Sigmoid colon (tissue), 7 donors: ENCODE data around the gene FCN2. TPM values are rescaled to one million over a fixed set of nuclear protein-coding genes. Genes with fewer than 3 reads are reported as not detected.

ENCODE experiments used
- DNase-seq: peaks from one replicate; pipeline ENCODE4 v3.0.0-alpha.2; 2019
- H3K27ac ChIP-seq, 4 donors: fragments of 200-600 bp; sonication (generic); one replicate each; pipeline ENCODE4 v1.5.1; 2016 to 2019; ENCODE audit warnings: mild to moderate bottlenecking in 1 of 4
- H3K27me3 ChIP-seq, 3 donors: fragments of 200-600 bp; sonication (generic); one replicate each; pipeline ENCODE4 v1.5.1; 2019; ENCODE audit warnings: mild to moderate bottlenecking in 1 of 3
- H3K36me3 ChIP-seq, 4 donors: fragments of 200-600 bp; sonication (generic); one replicate each; pipeline ENCODE4 v1.5.1; 2016 to 2019
- H3K4me1 ChIP-seq, 4 donors: fragments of 200-600 bp; sonication (generic); one replicate each; pipeline ENCODE4 v1.5.1; 2017 to 2019
- H3K4me3 ChIP-seq, 4 donors: fragments of 200-600 bp; sonication (generic); one replicate each; pipeline ENCODE4 v1.5.1; 2017 to 2019; ENCODE audit warnings: mild to moderate bottlenecking in 2 of 4, moderate library complexity in 1 of 4
- H3K9me3 ChIP-seq, 4 donors: fragments of 200-600 bp in 3 of 4; sonication (generic) in 3 of 4; one replicate each; pipeline versions ENCODE4 v1.5.1 to v1.6.1; 2013 to 2019
- CTCF ChIP-seq, 4 experiments: fragments of 450-650 bp in 3 of 4; fragments of 200-600 bp in 1 of 4; IDR thresholded peaks; one replicate each; pipeline ENCODE4 v1.5.1; 2016 to 2019; ENCODE audit warnings: antibody characterized with exemption in 4 of 4, mild to moderate bottlenecking in 3 of 4, moderate library complexity in 2 of 4
- EP300 ChIP-seq, 4 donors: sonication (generic); formaldehyde crosslinking; IDR thresholded peaks; one replicate each; pipeline ENCODE4 v1.6.1; 2017; ENCODE audit warnings: antibody characterized with exemption in 4 of 4
- POLR2A ChIP-seq, 2 donors: fragments of 450-650 bp; IDR thresholded peaks; one replicate each; pipeline ENCODE4 v1.6.1; 2016; ENCODE audit warnings: antibody characterized with exemption in 2 of 2, mild to moderate bottlenecking in 2 of 2, moderate library complexity in 2 of 2
- POLR2AphosphoS5 ChIP-seq, 4 donors: sonication (generic); formaldehyde crosslinking; IDR thresholded peaks; one replicate each; pipeline ENCODE4 v1.6.1; 2017; ENCODE audit warnings: antibody characterized with exemption in 4 of 4
- WGBS, 2 donors: extraction: QIAGEN DNeasy Blood & Tissue Kit; methylation state at CpG; one replicate each; pipeline ENCODE4 v1.1.7; 2013; 5-methylcytosine and 5-hydroxymethylcytosine counted together
- intact Hi-C: fragments of 100-400 bp; cut with DNase I; formaldehyde crosslinking; loops from one replicate; pipeline ENCODE4 v1.15.1; 2023
- polyA plus RNA-seq, 3 donors: library from polyadenylated mRNA; stranded (reverse); fragments of 200-250 nt; gene quantifications; one replicate each; pipeline ENCODE4 v1.2.3, GENCODE V29; 2013
- total RNA-seq, 4 donors: library from RNA; depleted of rRNA; stranded (reverse); fragments of >200 nt; gene quantifications; one replicate each; pipeline ENCODE4 v1.1.0, GENCODE V29; 2016
- donor health status: healthy with polysubstance abuse.
- donor health status: Bipolar disorder and iron deficiency.
- donor health status: healthy.

Gene FCN2
- total and polyA plus RNA-seq, 7 donors = 0.12 TPM; not detected in 6

- Histone ChIP-seq H3K4me1 (no peaks in the 10 kb centered on the region), H3K27ac (no peak overlapping the region), H3K9me3 (no peaks in the 10 kb centered on the region), H3K36me3 (no peaks in the 10 kb centered on the region), H3K4me3 (no peak overlapping the region), H3K27me3 (peaks cover 0 to 19% (median 0%) of the 10 kb centered on the region in 3 donors)
- 62 to 64% methylated on average over 1 of the region's 1 CpG for WGBS, 2 donors
- TF ChIP-seq POLR2AphosphoS5 (IDR thresholded peaks at IDR 0.05) = no peak
- TF ChIP-seq CTCF (IDR thresholded peaks at IDR 0.05) = no peak
- no peak for TF ChIP-seq EP300 (IDR thresholded peaks at IDR 0.05)
- no peak for TF ChIP-seq POLR2A (IDR thresholded peaks at IDR 0.05)
- intact Hi-C loops = no loop called here
- DNase-seq = no peak
Observed at GRCh38 chr9:134875371-134875770, 5.2 kb upstream of the FCN2 start.

GRCh38 chr9:134877541-134877940 is 3.1 kb upstream of the FCN2 start:
- no peak for TF ChIP-seq CTCF (IDR thresholded peaks at IDR 0.05)
- no peak for TF ChIP-seq EP300 (IDR thresholded peaks at IDR 0.05)
- Histone ChIP-seq H3K9me3 (no peaks in the 10 kb centered on the region), H3K36me3 (no peaks in the 10 kb centered on the region), H3K4me1 (no peaks in the 10 kb centered on the region), H3K27ac (no peak overlapping the region), H3K27me3 (peaks cover 0 to 6% (median 0%) of the 10 kb centered on the region in 3 donors), H3K4me3 (no peak overlapping the region)
- 75 to 87% methylated on average over 4 of the region's 4 CpGs for WGBS, 2 donors
- no peak for DNase-seq
- intact Hi-C loops = no loop called here

- H3K9me3 ChIP-seq = no peaks in the 10 kb centered on the region
- TF ChIP-seq POLR2A (IDR thresholded peaks at IDR 0.05) (no peak), EP300 (IDR thresholded peaks at IDR 0.05) (no peak), POLR2AphosphoS5 (IDR thresholded peaks at IDR 0.05) (no peak), CTCF (IDR thresholded peaks at IDR 0.05) (no peak)
- H3K27ac ChIP-seq = no peak overlapping the region
- peaks cover 0 to 6% (median 0%) of the 10 kb centered on the region in 3 donors for H3K27me3 ChIP-seq
- no peak for DNase-seq
- no peak overlapping the region for H3K4me3 ChIP-seq
- intact Hi-C loops = no loop called here
- no peaks in the 10 kb centered on the region for H3K36me3 ChIP-seq
- H3K4me1 ChIP-seq = no peaks in the 10 kb centered on the region
- WGBS, 2 donors = 82 to 90% methylated on average over 13 of the region's 13 CpGs
Observed at GRCh38 chr9:134879664-134880483, 736 bp upstream of the FCN2 start.

GRCh38 chr9:134881313-134881670 is 682 bp downstream of the FCN2 start:
- H3K27me3 ChIP-seq = peaks cover 0 to 6% (median 0%) of the 10 kb centered on the region in 3 donors
- no peaks in the 10 kb centered on the region for H3K9me3 ChIP-seq
- H3K4me1 ChIP-seq = no peaks in the 10 kb centered on the region
- 89 to 92% methylated on average over 13 of the region's 13 CpGs for WGBS, 2 donors
- no peak overlapping the region for H3K4me3 ChIP-seq
- no peaks in the 10 kb centered on the region for H3K36me3 ChIP-seq
- no peak overlapping the region for H3K27ac ChIP-seq
- no peak for TF ChIP-seq CTCF (IDR thresholded peaks at IDR 0.05)
- TF ChIP-seq POLR2AphosphoS5 (IDR thresholded peaks at IDR 0.05) = no peak
- TF ChIP-seq POLR2A (IDR thresholded peaks at IDR 0.05) = no peak
- TF ChIP-seq EP300 (IDR thresholded peaks at IDR 0.05) = no peak
- DNase-seq = no peak
- intact Hi-C loops = no loop called here
